HEK293T (cell line): ENCODE data around the gene ANKRD36C.
"Not testable (repeated sequence)": the region's sequence is repeated elsewhere in the genome, so short reads cannot be mapped to it uniquely, and the experiment has no call there.

Experiments
- CTCF ChIA-PET: fragments of 350-600 bp; formaldehyde crosslinking; extraction: SDS; loops from one replicate; lab custom pipeline; 2021; ENCODE audit warnings: antibody characterized with exemption, inconsistent platforms; lab: Yijun Ruan, JAX
- POLR2A ChIA-PET: fragments of 350-600 bp; formaldehyde crosslinking; extraction: SDS; loops from one replicate; lab custom pipeline; 2020; ENCODE audit warnings: antibody characterized with exemption, inconsistent platforms; lab: Yijun Ruan, JAX
- DNase-seq: peaks from one replicate; pipeline ENCODE4 v3.0.0; 2012; ENCODE audit warnings: mixed read lengths; ENCODE audit errors: extremely low spot score
- L3MBTL2 ChIP-seq: fragments of 450-650 bp; conservative IDR thresholded peaks from 2 replicates; pipeline ENCODE4 v1.6.1; 2016; ENCODE audit warnings: mild to moderate bottlenecking

Gene ANKRD36C

GRCh38 chr2:96012086-96012791 is 20.6 kb upstream of the ANKRD36C start:
- DNase-seq, CTCF ChIA-PET, POLR2A ChIA-PET: not testable (repeated sequence)

- DNase-seq, CTCF ChIA-PET: not testable (repeated sequence)
- POLR2A ChIA-PET, result interaction anchor here (1.1 kb wide), 1 partner anchor 107 kb away, joined by 3 read pairs; no protein-coding TSS in a partner anchor
Measured at GRCh38 chr2:96011129-96011455, 19.5 kb upstream of the ANKRD36C start.

GRCh38 chr2:96010320-96011128 is 18.9 kb upstream of the ANKRD36C start:
- DNase-seq, result peak; percentile 58

GRCh38 chr2:96009833-96010232 is 18.2 kb upstream of the ANKRD36C start:
- POLR2A ChIA-PET, result interaction anchor here (0.8 to 1.0 kb wide), 2 partner anchors 199 to 1086 kb away, joined by 3 to 4 read pairs; partner anchors contain the start of gene STARD7
- not testable (repeated sequence) for DNase-seq
- CTCF ChIA-PET, result interaction anchor here (1.5 kb wide), 1 partner anchor 164 kb away, joined by 3 read pairs; no protein-coding TSS in a partner anchor

More at GRCh38 chr2:96010320-96011128, 18.9 kb upstream of the ANKRD36C start:
- TF ChIP-seq L3MBTL2, result 0 out of 2 replicates have a peak, but pooled peaks have one; percentile 22
- POLR2A ChIA-PET, result interaction anchor here (0.8 to 1.1 kb wide), 3 partner anchors 108 to 1085 kb away, joined by 3 to 4 read pairs (median 3); partner anchors contain the start of gene STARD7
- CTCF ChIA-PET, result interaction anchor here (1.5 kb wide), 1 partner anchor 164 kb away, joined by 3 read pairs; no protein-coding TSS in a partner anchor

GRCh38 chr2:96008051-96008450 is 16.4 kb upstream of the ANKRD36C start:
- POLR2A ChIA-PET, DNase-seq: not testable (repeated sequence)
- CTCF ChIA-PET, result interaction anchor here (0.6 to 1.1 kb wide), 2 partner anchors 16 to 26 kb away, joined by 3 read pairs; no protein-coding TSS in a partner anchor

GRCh38 chr2:96006248-96006647 is 14.6 kb upstream of the ANKRD36C start:
- CTCF ChIA-PET, DNase-seq, POLR2A ChIA-PET: not testable (repeated sequence)

- POLR2A ChIA-PET, result interaction anchor here (0.5 to 3.2 kb wide), 6 partner anchors 124 to 283 kb away, joined by 3 to 11 read pairs (median 3); partner anchors contain the start of genes ADRA2B, CIAO1, STARD7 and TMEM127
- CTCF ChIA-PET, result interaction anchor here (0.8 to 1.6 kb wide), 14 partner anchors 16 to 613 kb away, joined by 3 to 12 read pairs (median 4); partner anchors contain the start of genes ADRA2B and STARD7
- peak; percentile 5 for DNase-seq
Measured at GRCh38 chr2:95992520-95993272, 1.1 kb upstream of the ANKRD36C start.

GRCh38 chr2:95992102-95992501 is 478 bp upstream of the ANKRD36C start:
- ChIA-PET POLR2A (interaction anchor here (0.5 to 3.2 kb wide), 7 partner anchors 125 to 284 kb away, joined by 3 to 11 read pairs (median 3); partner anchors contain the start of genes ADRA2B, CIAO1, STARD7 and TMEM127), CTCF (interaction anchor here (0.8 to 1.6 kb wide), 14 partner anchors 17 to 614 kb away, joined by 3 to 12 read pairs (median 4); partner anchors contain the start of genes ADRA2B and STARD7)
- DNase-seq, result not testable (repeated sequence)

GRCh38 chr2:95990884-95991283 is 740 bp downstream of the ANKRD36C start:
- DNase-seq, result not testable (repeated sequence)
- ChIA-PET CTCF (interaction anchor here (1.1 kb wide), 1 partner anchor 126 kb away, joined by 3 read pairs; no protein-coding TSS in a partner anchor), POLR2A (interaction anchor here (3.2 kb wide), 1 partner anchor 218 kb away, joined by 11 read pairs; the partner anchor contains the start of gene STARD7)

GRCh38 chr2:95951662-95952061 is 40.0 kb downstream of the ANKRD36C start:
- CTCF ChIA-PET, POLR2A ChIA-PET, DNase-seq: not testable (repeated sequence)

GRCh38 chr2:95948039-95948438 is 43.6 kb downstream of the ANKRD36C start:
- CTCF ChIA-PET, POLR2A ChIA-PET, DNase-seq: not testable (repeated sequence)

- CTCF ChIA-PET, POLR2A ChIA-PET, DNase-seq: not testable (repeated sequence)
Measured at GRCh38 chr2:95939947-95940346, 51.7 kb downstream of the ANKRD36C start.

GRCh38 chr2:95930740-95931139 is 60.9 kb downstream of the ANKRD36C start:
- DNase-seq, POLR2A ChIA-PET, CTCF ChIA-PET: not testable (repeated sequence)

- POLR2A ChIA-PET, CTCF ChIA-PET, DNase-seq: not testable (repeated sequence)
Measured at GRCh38 chr2:95917007-95917406, 74.6 kb downstream of the ANKRD36C start.

- POLR2A ChIA-PET, DNase-seq, CTCF ChIA-PET: not testable (repeated sequence)
Measured at GRCh38 chr2:95915131-95915530, 76.5 kb downstream of the ANKRD36C start.

GRCh38 chr2:95911431-95911830 is 80.2 kb downstream of the ANKRD36C start:
- DNase-seq, CTCF ChIA-PET, POLR2A ChIA-PET: not testable (repeated sequence)

- CTCF ChIA-PET, DNase-seq, POLR2A ChIA-PET: not testable (repeated sequence)
Measured at GRCh38 chr2:95894443-95894842, 97.2 kb downstream of the ANKRD36C start.
